Measurements from ENCODE around the gene PLAC8. TPM values are rescaled to one million over a fixed set of nuclear protein-coding genes. Genes with fewer than 3 reads are reported as not detected.

PLAC8 gene
- polyA plus RNA-seq, 1 donor (not counting 4 experiments of a cell fraction or from before 2014, with no cell fraction given), result 1.5 TPM

GRCh38 chr4:83096397-83096796, 18.1 kb downstream of the PLAC8 start:
- Histone ChIP-seq H3K9me1 (ENCODE audit: control insufficient read depth, extremely low read depth, insufficient read depth, low read length) (no peaks in the 10 kb centered on the region), H3K9ac (ENCODE audit: control insufficient read depth, extremely low read depth, insufficient read depth, low read length) (no peak overlapping the region), H3K27ac (ENCODE audit: control insufficient read depth, insufficient read depth, low read length) (no peak overlapping the region), H3K4me1 (ENCODE audit: control insufficient read depth, extremely low read depth, insufficient read depth, low read length) (no peaks in the 10 kb centered on the region), H2AFZ (ENCODE audit: control insufficient read depth, low read length) (no peak overlapping the region), H3K4me3 (ENCODE audit: control insufficient read depth in 2 of 3, extremely low read depth in 1 of 3, insufficient read depth in 2 of 3, low read depth in 1 of 3, low read length in 3 of 3) (no peak overlapping the region), H3K27me3 (ENCODE audit: control insufficient read depth, extremely low read depth, insufficient read depth, low read length) (no peaks in the 10 kb centered on the region), H3K36me3 (ENCODE audit: control insufficient read depth in 2 of 2, extremely low read depth in 1 of 2, insufficient read depth in 2 of 2, low read length in 2 of 2) (no peaks in the 10 kb centered on the region), H3K9me3 (ENCODE audit: control insufficient read depth, low read depth, low read length) (no peaks in the 10 kb centered on the region), H4K20me1 (ENCODE audit: control insufficient read depth, extremely low read depth, insufficient read depth, low read length) (no peaks in the 10 kb centered on the region), H3K79me2 (ENCODE audit: control insufficient read depth, insufficient read depth, low read length) (no peaks in the 10 kb centered on the region), H3K4me2 (ENCODE audit: control insufficient read depth, extremely low read depth, insufficient read depth, low read depth, low read length) (no peak overlapping the region)
- FAIRE-seq (no peak), DNase-seq (ENCODE audit: low read depth, low spot score) (no peak)
- dilution Hi-C loops (cut with MboI; ENCODE audit: extremely low pct_ligation_motif_present, low sequenced_read_pairs), result no loop called here
- TF ChIP-seq CTCF (optimal IDR thresholded peaks at IDR 0.05 in 1 of 3, IDR thresholded peaks at IDR 0.05 in 1 of 3, conservative IDR thresholded peaks at IDR 0.05 in 1 of 3; ENCODE audit: extremely low read depth in 1 of 3, insufficient read depth in 2 of 3, low read length in 3 of 3) (no peak), EZH2 (IDR thresholded peaks at IDR 0.05; ENCODE audit: low read length) (no peak)

DNA sequence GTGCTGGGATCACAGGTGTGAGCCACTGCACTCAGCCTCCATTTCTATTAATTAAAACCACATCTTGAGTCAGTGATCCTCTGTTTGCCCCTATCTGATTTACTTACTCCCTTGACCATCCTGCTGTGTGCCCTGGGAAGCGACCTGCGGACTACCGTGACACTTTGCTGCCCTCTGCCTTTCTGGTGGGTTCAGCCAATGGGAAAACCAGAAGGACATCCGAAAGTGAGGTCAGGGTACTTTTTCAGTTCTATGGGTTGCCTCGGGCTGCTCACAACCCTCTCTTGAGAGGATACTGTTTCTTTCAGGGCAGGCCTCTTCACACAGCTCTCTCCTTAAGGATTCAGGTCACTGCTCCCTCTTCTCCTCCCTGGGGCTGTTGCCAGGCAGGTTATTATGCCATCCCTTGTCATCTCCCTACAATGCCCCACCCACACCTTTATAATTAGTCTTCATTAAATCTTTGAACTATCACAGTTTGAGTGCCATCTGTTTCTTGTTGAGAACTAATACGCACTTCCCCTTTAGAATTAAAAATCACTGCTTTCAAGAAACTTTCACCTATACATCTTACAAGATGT, 21.4 kb downstream of the PLAC8 start:
- no peaks in the 10 kb centered on the region for H3K9me1 ChIP-seq (ENCODE audit: control insufficient read depth, extremely low read depth, insufficient read depth, low read length)
- H2AFZ ChIP-seq (ENCODE audit: control insufficient read depth, low read length), result no peak overlapping the region
- H3K9me3 ChIP-seq (ENCODE audit: control insufficient read depth, low read depth, low read length), result no peaks in the 10 kb centered on the region
- no peak for DNase-seq (ENCODE audit: low read depth, low spot score)
- FAIRE-seq, result no peak
- H3K4me2 ChIP-seq (ENCODE audit: control insufficient read depth, extremely low read depth, insufficient read depth, low read depth, low read length), result no peak overlapping the region
- no peaks in the 10 kb centered on the region for H3K79me2 ChIP-seq (ENCODE audit: control insufficient read depth, insufficient read depth, low read length)
- H3K9ac ChIP-seq (ENCODE audit: control insufficient read depth, extremely low read depth, insufficient read depth, low read length), result no peak overlapping the region
- H3K4me1 ChIP-seq (ENCODE audit: control insufficient read depth, extremely low read depth, insufficient read depth, low read length), result no peaks in the 10 kb centered on the region
- no peak for TF ChIP-seq CTCF (optimal IDR thresholded peaks at IDR 0.05 in 1 of 3, IDR thresholded peaks at IDR 0.05 in 1 of 3, conservative IDR thresholded peaks at IDR 0.05 in 1 of 3; ENCODE audit: extremely low read depth in 1 of 3, insufficient read depth in 2 of 3, low read length in 3 of 3)
- TF ChIP-seq EZH2 (IDR thresholded peaks at IDR 0.05; ENCODE audit: low read length), result no peak
- H3K27ac ChIP-seq (ENCODE audit: control insufficient read depth, insufficient read depth, low read length), result no peak overlapping the region
- H3K4me3 ChIP-seq (ENCODE audit: control insufficient read depth in 2 of 3, extremely low read depth in 1 of 3, insufficient read depth in 2 of 3, low read depth in 1 of 3, low read length in 3 of 3), result no peak overlapping the region
- H3K27me3 ChIP-seq (ENCODE audit: control insufficient read depth, extremely low read depth, insufficient read depth, low read length), result no peaks in the 10 kb centered on the region
- no peaks in the 10 kb centered on the region for H4K20me1 ChIP-seq (ENCODE audit: control insufficient read depth, extremely low read depth, insufficient read depth, low read length)
- H3K36me3 ChIP-seq (ENCODE audit: control insufficient read depth in 2 of 2, extremely low read depth in 1 of 2, insufficient read depth in 2 of 2, low read length in 2 of 2), result no peaks in the 10 kb centered on the region
- dilution Hi-C loops (cut with MboI; ENCODE audit: extremely low pct_ligation_motif_present, low sequenced_read_pairs), result no loop called here

All from keratinocyte (primary cell).